Stimulated activated CD8-positive, alpha-beta memory T cell treated with anti-CD3 and anti-CD28 coated beads, Interleukin-12 subunit alpha, Interleukin-12 subunit beta, amount 100 ng/mL, for 24 hours (primary cell): ENCODE measurements around the gene DNAL1.
A peak's percentile ranks its signal among the peaks of the same experiment; 100 is the strongest.
"Not testable (repeated sequence)": the region's sequence is repeated elsewhere in the genome, so short reads cannot be mapped to it uniquely, and the experiment has no call there.

Experiments
- DNase-seq: peaks from one replicate; pipeline ENCODE4 v3.0.0-alpha.2; 2020; ENCODE audit errors: extremely low read depth

DNAL1 gene, protein sequence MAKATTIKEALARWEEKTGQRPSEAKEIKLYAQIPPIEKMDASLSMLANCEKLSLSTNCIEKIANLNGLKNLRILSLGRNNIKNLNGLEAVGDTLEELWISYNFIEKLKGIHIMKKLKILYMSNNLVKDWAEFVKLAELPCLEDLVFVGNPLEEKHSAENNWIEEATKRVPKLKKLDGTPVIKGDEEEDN

GRCh38 chr14:73644531-73645247 is at the start of gene DNAL1:
DNAL1 (plus strand) TSS chr14:73644986; CDS start chr14:73645040, 54 bp downstream.
- DNase-seq = peak; percentile 79

- no peak for DNase-seq
These were observed 45.3 kb upstream of the DNAL1 start for GRCh38 chr14:73599499-73599898.

DNA sequence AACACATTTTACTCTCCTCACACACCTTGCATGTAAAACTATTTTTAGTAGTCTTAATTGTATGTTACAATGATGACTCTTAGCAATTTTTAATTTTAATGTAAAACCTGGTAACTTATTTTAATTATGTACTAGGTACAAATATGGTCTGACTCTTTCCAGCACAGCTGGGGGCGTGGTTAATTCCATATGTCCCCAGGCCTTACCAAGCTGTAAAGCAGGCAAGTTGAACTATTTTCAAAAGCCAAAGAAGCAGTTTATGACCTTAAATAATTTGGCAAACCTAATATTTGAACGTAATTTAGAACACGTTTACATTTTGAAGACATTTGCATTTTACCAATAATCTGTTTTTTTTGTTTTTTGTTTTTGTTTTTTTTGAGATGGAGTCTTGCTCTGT is 41.8 kb upstream of the DNAL1 start:
- DNase-seq = no peak

- DNase-seq = no peak
These were observed 38.5 kb upstream of the DNAL1 start for GRCh38 chr14:73606271-73606670.

DNA sequence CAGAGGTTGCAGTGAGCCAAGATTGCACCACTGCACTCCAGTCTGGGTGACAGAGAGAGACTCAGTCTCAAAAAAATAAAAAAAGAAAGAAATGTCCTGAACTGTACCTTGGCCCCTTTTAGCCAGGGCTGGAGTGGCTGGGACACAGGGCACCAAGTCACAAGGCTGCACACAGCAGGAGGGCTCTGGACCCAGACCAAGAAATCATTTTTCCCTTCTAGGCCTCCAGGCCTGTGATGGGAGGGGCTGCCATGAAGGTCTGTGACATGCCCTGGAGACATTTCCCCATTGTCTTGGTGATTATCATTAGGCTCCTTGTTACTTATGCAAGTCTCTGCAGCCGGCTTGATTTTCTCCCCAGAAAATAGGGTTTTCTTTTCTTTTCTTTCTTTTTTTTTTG is 37.5 kb upstream of the DNAL1 start:
- no peak for DNase-seq

GRCh38 chr14:73610687-73611086 is 34.1 kb upstream of the DNAL1 start:
- no peak for DNase-seq

DNA sequence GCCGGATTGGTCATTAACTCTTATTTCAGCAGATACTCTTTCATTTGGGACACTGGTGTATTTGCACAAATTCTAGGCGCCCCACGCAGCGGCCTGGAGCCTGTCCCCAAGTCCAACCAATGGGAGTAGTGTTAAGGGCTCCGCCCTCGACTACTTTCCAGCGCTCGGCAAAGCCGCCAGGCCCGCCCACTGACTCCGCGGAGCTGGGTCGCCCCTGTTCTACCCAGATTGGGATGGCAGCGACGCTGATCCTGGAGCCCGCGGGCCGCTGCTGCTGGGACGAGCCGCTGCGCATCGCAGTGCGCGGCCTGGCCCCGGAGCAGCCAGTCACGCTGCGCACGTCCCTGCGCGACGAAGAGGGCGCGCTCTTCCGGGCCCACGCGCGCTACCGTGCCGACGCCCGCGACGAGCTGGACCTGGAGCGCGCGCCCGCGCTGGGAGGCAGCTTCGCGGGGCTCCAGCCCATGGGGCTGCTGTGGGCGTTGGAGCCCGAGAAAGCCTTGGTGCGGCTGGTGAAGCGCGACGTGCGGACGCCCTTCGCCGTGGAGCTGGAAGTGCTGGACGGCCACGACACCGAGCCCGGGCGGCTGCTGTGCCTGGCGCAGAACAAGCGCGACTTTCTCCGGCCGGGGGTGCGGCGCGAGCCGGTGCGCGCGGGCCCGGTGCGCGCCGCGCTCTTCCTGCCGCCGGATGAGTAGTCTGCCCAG is 32.3 kb upstream of the DNAL1 start, which contains the start of gene ACOT6:
ACOT6 (plus strand) TSS at position 179 of the 707 bp plus-strand sequence; CDS start at position 234, 55 bp downstream.
- DNase-seq = peak; percentile 43

GRCh38 chr14:73613046-73613383 is 31.8 kb upstream of the DNAL1 start:
- DNase-seq = no peak

- DNase-seq = no peak
These were observed 31.3 kb upstream of the DNAL1 start for GRCh38 chr14:73613419-73613963.

- DNase-seq = no peak
These were observed 28.0 kb upstream of the DNAL1 start for GRCh38 chr14:73616831-73617230.

DNA sequence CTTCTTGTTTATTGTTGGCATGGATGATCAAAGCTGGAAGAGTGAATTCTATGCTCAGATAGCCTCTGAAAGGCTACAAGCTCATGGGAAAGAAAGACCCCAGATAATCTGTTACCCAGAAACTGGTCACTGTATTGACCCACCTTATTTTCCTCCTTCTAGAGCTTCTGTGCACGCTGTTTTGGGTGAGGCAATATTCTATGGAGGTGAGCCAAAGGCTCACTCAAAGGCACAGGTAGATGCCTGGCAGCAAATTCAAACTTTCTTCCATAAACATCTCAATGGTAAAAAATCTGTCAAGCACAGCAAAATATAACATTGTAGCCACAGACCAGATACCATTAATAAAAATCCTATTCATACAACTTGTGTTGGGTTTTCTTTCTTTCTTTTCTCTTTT is 25.3 kb upstream of the DNAL1 start:
- DNase-seq = no peak

DNA sequence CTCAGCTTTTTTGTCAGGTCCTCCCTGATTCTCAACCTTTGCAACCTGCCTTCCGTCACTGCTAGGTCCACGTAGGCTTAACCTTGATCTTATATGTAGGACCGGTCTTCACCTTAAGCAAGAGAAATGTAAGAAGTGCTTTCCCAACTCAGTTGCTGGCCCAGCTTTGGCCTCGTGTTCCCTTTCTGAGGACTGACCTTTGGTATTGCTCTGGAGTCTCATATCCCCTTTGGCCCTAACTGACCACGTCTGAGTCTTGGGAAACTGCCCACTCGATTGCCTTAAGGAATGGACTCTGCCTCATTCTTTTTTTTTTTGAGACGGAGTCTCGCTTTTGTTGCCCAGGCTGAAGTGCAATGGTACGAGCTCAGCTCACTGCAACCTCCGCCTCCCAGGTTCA is 24.5 kb upstream of the DNAL1 start:
- DNase-seq = no peak

GRCh38 chr14:73623504-73624054 is 21.2 kb upstream of the DNAL1 start:
- DNase-seq = no peak

- DNase-seq = no peak
These were observed 19.1 kb upstream of the DNAL1 start for GRCh38 chr14:73625706-73626105.

DNA sequence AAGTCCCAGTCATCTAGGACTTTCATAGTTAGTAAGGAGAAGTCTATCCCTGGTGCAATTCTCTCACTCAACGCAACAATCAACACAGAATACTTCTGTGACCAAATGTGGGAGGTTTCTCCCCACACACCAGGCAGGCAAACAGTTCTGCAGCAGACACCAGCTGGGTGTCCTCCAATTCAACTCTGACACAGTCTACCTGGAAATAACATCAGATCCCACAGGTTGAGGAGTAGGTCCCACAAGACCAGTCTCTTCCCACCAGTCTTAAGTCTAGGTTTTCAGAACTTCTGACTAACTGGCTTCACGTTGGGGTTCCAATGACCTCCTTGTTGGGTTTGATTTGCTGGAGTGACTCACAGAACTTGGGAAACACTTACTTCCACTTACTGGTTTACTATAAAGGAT is 17.6 kb upstream of the DNAL1 start:
- no peak for DNase-seq

DNA sequence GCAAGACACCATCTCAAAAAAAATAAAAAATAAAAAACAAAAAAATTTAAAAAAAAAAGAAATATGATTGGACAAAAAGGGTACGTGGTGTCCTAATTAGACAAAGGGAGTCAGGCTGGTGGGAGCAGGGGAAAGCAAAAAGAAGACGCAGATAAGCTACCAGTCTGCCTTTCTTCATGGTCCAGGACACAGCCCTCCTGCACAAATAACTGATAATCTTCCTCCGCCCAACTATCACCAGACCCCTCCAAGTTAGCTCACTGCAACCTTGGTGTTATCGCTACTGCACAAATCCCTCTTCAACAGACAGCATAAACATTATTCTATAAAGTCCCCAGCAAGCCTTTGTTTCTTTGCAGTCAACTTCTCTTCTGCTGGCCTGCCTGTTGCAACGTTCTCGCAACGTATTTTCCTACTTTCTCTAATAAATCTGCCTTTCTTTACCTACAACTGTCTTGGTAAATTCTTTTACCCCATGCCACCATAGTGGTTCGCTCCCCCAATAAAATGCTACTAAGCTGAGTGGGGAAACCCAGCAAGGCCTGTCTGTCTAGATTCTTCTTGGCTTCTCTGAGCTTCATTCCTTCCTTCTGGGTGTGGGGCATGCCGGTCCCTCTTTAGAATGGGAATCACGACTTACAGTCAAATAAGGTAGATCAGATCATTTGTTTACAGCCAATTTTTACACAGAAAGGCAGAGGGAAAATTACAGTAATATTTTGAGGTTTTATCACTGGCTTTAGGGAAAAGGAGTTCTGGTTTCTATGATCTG is 14.6 kb upstream of the DNAL1 start:
- no peak for DNase-seq

DNA sequence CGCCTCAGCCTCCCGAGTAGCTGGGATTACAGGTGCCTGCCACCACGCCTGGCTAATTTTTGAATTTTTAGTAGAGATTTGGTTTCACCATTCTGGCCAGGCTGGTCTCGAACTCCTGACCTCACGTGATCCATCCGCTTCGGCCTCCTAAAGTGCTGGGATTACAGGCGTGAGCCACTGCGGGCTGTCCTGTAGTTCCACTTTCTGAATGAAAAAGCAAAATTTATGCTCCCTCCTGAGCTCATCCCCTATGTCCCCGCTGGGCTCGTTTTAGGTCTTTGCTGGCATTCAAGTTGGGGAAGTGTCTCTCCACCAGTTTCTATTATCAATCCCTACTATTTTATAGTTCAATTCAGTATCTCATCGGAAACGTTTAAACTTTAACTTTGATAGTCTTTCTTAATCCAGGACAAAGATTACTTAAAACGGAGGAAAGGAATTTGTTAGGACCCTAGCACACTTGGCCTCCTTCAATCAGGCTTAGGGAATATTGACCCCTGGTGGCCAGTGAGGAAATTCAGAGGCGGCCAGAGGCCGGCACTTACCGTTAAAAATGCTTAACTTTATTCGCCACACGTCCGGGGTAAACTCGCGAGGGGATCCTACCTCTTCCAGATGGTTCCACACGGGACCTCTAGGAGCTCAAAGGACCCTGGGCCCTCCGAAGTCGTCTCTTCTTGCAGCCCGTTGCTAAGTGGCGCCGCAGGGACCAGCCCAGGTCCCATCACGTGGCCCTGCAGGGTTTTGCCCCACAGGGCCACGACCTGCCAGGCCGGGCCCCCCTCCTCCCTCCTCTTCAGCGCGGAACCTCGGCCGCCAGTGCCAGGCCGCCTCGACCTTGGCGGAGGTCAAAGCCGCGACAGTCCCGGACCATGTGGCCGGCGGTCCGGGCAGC is 11.4 kb upstream of the DNAL1 start:
- no peak for DNase-seq

- no peak for DNase-seq
These were observed 10.6 kb upstream of the DNAL1 start for GRCh38 chr14:73634011-73634833.

DNA sequence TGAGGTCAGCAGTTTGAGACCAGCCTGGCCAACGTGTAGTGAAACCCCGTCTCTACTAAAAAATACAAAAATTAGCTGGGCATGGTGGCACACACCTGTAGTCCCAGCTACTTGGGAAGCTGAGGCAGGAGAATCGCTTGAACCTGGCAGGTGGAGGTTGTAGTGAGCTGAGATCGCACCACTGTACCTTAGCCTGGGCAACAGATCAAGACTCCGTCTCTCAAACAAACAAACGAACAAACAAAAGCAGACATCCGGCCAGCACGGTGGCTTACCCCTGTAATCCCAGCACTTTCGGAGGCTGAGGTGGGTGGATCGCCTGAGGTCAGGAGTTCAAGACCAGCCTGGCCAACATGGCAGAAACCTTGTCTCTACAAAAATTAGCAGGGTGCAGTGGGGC is 8.4 kb upstream of the DNAL1 start:
- not testable (repeated sequence) for DNase-seq

DNA sequence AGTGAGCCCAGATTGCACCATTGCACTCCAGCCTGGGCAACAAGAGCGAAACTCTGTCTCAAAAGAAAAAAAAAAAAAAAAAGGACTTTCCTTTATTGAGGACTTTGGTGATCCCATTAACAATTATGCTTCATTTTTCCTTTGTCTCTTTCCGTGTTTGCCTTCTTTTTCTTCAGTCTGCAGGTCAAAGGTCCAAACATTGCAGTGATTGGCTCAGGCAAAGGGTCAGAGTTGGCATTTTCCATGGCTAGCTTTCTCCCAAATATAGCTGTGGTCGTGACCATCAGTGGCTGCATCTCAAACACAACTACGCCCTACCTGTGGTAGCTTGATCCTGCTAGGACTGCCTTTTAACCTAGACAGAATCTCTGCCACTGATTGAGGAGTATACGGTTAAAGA is 7.0 kb upstream of the DNAL1 start:
- no peak for DNase-seq
